HG03060 (cell line): ENCODE measurements around the gene MZF1.
"Not testable (repeated sequence)": the region's sequence is repeated elsewhere in the genome, so short reads cannot be mapped to it uniquely, and the experiment has no call there.

Experiments
- ATAC-seq: cut with Tn5 transposase; IDR thresholded peaks from one replicate; pipeline ENCODE4 v1.9.1; 2021; ENCODE audit warnings: low read depth, moderate number of reproducible peaks; ENCODE audit not compliant: unreplicated experiment

MZF1 gene

DNA sequence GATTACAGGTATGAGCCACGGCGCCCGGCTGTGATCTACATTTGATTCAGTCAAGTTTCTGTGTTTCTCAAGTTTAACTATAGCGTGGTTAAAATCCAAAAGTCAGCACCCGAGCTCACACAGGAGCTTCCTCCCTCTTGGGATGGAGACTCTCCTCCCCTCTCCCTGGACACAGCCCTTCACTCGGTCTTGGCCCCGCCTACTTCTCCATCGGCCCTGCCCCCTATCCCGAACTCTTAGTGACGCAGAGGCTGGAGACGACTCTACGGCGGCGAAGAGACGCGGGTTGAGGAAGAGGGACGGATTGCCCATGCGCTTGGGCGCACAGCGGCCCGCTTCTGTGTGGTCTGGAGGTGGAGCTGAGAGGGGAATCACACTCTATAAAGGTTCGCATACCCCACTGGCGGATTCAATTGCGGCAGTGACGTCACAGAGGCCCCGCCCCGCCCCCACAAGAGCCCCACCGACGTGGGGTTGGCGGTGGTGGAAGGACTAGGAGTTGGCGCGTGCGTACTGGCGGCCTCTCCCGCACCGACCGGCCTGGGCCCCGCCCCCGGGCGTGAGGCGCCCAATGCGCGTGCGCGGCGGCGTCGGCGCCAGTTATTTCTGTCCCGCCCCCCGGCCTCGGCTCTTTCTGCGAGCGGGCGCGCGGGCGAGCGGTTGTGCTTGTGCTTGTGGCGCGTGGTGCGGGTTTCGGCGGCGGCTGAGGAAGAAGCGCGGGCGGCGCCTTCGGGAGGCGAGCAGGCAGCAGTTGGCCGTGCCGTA is 29.1 kb downstream of the MZF1 start, which contains the start of gene TRIM28:
Gene TRIM28, plus strand, starts transcription at position 239 of the 765 bp plus-strand sequence. CDS start 694 bp downstream, outside the sequence.
- peak; percentile 81 for ATAC-seq

DNA sequence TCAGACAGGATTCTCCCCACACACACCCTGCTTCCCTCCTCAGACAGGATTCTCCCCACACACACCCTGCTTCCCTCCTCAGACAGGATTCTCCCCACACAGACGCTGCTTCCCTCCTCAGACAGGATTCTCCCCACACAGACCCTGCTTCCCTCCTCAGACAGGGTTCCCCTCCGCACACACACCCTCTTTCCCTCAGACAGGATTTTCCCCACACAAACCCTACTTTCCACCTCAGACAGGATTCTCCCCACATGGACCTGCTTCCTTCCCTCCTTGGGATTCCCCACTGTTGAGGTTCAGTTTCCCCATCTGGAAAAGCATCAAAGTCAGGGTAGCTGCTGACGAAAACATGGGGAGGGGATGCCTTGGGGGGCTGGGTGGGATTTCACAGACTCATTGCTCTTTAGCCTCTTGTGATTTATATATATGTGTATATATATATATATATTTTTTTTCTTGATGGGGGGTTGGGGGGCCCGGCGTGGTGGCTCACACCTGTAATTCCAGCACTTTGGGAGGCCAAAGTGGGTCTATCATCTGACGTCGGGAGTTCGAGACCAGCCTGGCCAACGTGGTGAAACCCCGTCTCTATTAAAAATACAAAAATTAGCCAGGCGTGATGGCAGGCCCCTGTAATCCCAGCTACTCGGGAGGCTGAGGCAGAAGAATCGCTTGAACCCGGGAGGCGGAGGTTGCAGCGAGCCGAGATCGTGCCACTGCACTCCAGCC is 30.3 kb downstream of the MZF1 start:
- not testable (repeated sequence) for ATAC-seq

DNA sequence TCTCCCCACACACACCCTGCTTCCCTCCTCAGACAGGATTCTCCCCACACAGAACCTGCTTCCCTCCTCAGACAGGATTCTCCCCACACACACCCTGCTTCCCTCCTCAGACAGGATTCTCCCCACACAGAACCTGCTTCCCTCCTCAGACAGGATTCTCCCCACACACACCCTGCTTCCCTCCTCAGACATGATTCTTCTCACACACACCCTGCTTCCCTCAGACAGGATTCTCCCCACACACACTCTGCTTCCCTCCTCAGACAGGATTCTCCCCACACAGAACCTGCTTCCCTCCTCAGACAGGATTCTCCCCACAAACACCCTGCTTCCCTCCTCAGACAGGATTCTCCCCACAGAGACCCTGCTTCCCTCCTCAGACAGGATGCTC is 34.0 kb downstream of the MZF1 start:
- not testable (repeated sequence) for ATAC-seq

DNA sequence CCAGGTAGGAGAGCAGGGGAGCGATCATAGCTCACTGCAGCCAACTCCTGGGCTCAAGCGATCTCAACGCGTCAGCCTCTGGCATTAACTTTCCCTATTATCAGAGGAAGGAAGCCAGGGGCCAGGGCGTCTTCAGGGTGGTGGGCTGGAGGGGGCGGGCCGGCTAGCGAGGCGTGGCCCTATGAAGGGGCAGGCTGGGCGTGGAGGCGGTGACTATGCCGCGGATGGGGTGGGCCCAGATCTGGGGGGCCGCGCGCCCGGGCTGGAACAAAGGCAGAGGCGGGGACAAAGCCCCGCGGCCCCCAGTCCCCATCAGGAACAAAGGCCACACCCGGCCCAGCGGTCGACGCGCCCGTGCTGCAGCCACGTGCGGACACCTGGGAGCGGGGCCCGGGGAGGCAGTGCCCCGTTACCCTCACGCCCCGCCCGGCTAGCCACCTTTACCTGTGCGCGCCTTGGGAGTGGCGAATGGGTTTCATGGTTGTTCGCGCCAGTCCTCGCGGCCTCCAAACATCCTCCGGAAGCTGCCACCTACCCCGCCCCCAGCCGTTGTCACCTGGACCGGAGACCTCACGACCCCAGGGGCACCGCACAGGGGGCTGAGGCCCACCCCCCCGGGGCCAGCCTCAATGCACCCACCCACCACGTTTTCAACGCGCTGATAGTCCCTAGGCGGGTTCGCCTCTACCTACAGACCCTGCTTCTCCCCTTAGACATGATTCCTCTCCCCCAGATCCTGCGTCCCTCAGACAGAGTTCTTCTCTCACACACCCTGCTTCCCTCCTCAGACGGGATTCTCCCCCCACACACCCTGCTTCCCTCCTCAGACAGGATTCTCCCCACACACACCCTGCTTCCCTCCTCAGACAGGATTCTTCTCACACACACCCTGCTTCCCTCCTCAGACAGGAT is 34.6 kb downstream of the MZF1 start:
- ATAC-seq, result no peak

DNA sequence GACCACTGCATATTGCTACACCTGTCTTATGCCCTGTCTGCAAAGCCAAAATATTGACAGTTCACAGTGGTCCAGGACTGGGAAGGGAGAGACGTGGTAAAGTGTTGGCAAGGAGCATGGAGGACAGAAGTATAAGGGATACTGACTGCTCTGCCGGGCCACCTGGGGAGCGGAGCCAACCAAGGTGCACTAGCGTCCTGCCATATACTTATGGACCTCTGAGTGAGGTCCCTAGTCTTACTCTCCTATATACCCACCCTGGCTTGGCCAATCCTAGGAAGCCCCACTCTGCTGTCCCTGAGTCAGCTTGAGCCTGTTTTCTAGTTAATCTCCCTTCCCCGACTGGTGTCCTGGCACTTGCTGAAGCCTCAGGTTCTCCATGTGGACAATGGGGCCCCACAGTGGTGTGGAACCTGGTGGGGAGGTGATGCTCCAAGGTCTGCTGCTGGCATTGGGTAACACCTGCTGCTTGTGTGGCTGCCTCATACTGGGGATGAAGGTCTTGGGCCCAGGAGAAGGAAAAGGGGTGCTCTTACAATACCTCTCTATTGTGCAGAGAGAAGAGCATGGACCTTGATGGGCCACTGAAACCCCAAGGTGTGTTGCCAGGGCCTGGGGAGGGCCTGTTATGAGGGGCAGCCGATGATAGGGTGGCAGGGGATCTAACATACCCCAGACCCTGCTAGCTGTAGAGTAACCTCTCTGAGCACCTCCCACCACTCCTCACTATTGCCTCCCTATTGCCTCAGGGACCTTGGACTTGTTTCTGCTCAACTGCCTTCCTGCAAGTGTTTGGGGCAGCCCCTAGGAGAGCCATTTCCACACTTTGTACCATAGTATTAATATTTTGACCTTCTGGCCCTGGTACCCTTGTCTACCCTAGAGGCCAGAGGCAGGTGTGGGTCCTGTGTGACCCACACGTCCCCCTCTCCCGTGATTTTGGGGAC is 36.0 kb downstream of the MZF1 start:
- no peak for ATAC-seq

DNA sequence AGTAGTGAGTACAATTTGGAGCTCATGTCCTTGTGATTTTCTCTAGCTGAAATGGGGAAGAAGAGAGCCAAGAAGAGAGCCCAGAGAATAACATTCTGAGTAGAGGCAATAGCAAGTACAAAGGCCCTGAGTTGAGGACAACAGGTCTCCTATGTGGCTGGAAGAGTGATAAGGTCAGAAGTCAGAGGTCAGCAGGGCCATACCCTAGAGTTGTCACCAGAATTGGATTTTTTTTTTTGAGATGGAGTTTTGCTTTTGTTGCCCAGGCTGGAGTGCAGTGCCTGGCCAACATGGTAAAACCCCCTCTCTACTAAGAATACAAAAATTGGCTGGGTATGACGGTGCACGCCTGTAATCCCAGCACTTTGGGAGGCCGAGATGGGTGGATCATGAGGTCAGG is 37.3 kb downstream of the MZF1 start:
- no peak for ATAC-seq

DNA sequence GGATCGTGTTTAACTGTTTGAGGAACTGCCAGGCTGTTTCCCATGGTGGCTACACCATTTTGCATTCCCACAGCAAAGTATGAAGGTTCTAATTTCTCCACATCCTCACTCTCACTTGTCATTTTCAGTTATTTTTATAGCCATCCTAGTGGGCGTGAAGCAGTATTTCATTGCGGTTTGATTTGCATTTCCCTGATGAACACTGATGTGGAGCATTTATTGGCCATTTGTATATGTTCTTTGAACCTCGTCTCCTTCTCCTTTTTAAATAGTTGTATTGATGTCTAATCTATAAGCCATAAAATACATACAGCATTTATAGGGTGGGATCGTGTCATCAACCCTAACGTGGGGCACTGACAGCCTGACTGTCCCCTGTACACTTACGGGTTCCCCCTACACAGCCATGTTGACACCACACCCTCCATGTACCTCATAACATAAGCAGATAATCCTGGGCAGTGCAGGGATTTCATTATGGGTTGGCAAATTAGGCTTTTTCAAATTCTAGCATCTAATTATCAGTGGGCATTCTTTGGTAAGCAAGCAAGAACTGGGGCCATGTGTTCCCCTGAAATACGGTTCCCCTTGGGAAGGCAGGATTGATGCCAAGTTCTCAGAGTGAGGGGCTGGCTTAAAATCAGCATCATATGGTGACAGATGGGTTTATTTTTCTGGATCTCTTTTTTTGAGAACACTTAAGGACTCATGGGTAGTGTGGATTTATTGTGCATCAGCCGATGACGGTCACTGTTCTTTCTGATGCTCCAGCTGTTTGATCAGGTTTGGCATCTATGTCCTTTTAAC is 41.9 kb downstream of the MZF1 start:
- ATAC-seq, result no peak

DNA sequence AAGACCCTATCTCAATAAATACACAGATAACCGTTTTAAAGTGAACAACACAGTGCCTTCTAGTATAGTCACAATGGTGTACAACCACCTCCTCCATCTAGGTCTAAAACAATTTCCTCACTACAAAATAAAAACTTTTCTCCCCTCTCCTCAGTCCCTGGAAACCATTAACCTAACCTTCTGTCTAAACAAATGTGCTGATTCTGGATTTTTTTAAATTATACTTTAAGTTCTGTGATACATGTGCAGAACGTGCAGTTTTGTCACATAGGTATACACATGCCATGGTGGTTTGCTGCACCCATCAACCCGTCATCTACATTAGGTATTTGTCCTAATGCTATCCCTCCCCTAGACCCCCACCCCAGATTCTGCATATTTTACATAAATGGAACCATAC is 43.7 kb downstream of the MZF1 start:
- ATAC-seq, result no peak

DNA sequence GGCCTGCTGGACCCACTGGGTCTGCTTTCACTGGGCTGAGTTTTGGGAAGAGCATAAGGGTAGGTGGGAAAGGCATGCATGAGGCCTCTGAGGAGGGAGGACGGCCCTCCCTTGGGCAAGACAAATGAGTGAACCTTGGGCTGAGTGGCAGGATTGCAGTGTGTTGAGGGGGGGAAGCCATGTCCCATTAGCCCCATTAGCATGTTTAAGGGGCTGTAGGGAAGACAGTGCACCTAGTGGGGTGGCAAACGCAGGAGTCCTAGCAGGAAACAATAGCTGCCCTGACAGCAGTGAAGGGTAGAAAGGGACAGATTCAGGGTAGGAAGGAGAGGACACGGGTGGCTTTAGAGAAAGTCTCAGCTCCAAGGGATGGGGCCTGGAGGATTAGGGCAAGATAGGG is 50.4 kb downstream of the MZF1 start:
- ATAC-seq, result no peak

DNA sequence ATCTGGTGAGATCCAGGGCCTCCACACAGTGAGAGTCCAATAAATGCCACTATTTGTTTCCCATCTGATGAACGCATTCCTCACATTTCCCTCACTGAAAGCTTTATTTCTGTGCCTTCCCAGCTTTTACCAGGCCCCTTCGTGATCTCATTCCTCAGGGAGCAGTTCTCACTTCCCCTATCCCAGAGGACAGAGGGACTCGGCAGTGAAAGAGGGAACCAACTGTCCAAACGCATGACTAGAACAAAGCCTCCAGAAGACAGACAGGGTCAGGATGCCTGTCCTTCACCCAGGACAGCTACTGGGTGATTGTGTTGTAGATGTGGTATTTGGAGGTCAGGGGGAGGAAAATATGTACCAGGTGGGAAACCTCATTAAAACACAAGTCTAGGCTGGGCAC is 51.5 kb downstream of the MZF1 start:
- no peak for ATAC-seq

DNA sequence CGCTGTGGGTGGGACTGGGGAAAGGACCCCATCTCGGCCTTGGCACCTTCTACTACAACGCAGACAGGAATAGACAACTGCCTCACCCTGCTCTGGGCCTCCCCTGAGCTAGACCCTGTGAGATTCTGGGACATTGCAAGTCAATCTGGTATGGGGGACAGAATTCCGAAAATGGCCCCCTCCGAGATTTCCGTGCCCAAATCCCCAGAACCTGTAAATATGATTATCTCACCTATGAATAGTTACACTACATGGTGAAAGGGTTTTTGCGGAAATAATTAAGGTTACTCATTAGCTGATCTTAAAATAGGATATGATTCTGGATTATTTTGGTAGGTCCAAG is 52.9 kb downstream of the MZF1 start:
- ATAC-seq, result no peak

DNA sequence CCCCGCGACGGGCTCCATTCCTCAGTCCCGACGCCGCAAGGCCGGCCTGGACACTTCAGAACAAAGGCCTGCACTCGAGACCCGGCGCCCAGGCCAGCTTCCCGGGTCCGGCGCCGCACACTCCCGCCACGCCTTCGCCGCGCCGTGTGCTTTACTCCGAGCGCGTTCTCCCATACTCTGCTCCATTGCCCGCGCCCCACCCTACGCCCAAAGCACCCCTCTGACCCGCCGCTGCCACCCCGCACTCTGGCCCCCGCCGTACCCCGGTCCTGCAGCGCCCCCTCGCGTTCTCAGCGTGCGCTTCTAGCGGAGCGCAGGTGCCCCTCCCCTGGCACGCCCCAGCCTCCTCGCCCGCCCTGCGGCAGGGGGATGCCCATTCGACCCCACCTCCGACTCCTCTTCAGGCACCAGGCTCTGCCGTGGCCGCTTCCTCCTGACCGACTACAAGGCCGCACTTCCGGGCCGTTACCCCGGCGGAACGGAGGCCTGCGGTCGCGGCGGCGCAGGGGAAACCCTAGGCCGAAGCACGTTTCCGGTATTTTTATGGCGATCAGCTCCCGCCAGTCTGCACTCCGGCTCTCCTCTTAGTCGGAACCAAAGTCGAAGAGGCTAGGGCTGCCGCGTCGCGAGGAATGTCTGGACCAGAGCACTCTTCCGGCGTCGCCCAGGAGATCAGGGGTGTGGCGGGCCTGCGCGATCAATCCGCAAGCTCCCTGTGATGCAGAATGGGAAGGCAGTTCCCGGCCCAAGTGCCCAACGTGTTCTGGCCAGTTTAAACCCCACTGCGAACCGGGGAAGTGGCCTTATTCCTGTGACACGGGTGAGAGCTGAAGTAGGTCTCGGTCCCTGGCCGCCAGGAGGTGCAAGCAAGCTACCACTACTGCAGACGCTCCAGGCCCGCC is 53.5 kb downstream of the MZF1 start, which contains the start of gene ZBTB45:
Gene ZBTB45, minus strand, starts transcription at position 456 of the 902 bp plus-strand sequence. CDS start 2,137 bp downstream, outside the sequence.
- ATAC-seq, result peak; percentile 78

DNA sequence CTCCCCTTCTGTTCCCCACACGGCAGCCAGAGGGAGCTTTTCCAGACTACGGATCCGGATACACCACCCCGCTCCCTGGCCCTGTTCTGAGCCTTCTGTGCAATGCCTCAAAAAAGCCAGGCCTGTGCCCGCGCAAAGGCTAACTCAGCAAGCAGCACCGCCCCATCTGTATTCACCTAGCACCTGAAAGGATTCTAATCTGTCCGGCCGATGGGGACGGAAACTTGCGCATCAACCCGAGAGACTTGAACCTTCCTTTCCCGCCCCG is 54.1 kb downstream of the MZF1 start:
- ATAC-seq, result no peak

DNA sequence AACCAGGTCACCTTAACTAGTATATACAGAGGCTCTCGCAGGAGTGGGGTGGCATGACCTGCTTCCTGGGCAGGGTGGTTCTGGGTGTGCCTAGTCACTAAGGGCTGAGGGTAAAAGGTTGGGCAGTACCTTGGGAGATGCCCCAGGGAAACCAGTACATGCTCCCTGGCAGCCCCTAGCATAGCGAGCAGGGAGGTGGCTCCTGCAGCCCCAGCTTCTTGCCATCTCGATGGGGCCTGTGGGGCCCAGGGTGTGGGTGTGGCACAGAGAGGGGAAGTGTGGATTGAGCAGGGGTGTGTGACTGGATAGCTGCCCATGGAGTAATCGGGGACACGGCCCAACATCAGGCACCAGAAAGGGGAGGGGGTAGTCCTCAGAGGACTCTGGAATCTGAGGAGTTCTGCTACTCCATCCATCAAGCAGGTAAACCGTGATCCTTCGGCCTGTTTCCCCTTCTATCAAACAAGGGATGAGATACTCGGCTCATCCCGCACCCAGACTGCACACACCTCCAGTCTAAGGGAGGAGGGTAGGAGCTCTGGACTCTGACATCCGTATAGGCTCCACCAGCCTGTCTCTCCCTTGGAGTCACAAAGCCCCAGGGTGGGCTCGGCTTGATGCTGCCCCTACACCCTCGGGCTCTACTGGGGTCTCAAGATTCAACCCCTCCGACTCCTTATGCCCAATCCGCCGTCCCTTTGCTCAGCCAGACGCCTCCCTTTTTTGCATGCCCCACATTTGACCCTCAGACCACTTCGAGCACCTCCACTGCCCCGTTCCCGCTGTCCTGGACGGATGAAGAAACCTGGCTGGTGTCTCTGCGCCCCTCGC is 54.7 kb downstream of the MZF1 start:
- no peak for ATAC-seq

DNA sequence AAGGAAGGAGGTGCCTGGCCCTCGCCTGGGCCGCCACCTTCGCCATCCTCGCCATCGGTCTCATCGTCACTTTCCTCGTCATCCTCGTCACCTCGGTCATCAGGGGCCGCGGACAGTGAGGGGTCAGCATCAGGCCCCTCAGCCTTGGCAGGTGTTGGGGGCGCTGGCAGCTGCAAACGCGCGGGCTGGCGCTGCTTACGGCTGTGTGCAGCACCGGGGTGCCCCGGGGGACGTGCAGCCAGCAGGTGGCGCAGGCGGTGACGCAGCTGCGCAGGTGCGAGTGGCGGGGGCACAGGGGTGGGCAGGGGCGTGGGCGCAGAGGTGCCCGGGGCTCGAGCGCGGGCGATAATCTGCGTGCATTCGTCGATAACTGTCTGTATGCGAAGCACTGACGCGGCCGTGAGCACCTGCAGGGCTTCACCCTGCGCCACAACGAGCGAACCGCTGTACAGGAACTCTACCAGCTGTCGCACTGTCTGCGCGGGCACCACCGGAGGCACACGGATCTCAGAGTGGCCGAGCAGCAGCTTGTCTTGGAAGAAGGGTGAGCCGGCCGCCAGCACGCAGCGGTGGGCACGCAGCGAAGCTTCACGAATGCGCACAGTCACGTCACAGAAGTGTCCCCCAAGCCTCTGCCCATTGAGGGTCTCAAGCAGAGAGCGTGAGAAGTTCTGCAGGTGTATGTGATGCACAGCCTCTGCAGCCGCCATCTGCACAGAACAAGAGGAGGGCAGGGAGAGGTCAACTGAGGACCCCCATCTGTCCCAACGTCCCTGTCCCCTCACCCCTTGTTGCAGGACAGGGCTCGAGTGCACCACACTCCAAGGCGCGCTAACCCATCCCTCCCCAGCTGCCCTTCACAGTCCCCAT is 55.9 kb downstream of the MZF1 start:
- ATAC-seq, result no peak

DNA sequence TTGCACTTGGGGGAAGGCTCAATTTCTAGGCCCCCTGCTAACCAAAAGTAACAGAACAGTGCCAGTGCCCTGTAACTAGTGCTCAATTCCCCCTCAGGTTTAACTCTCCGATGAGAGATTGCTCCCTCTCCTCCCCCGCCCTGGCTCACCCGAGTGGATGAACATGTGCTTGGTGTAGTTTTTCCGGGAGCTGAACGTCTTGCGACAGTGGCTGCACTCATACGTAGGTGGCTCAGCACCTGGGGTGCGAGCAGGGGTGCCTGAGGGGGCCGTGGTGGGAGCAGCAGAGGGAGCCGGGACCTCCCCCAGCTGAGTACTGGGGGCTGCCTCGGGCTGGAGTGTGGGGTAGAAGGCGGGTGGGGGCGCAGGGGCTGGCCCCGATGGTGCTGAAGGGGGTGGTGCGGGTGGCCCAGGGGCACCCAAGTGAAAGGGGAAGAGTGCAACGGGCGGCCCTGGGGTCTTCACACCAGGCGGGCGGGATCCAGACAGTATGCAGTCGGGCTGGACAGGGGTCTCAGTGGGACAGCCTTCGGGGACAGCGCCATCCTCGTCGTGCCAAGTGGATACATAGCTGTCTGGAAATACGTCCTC is 56.8 kb downstream of the MZF1 start:
- no peak for ATAC-seq
